H54 (cell line): ENCODE data around the gene CROCC2.

Experiments
- DNase-seq: peaks from one replicate; pipeline ENCODE4 v3.0.0; 2011; ENCODE audit warnings: low spot score, mixed read lengths; ENCODE audit not compliant: insufficient read length
- FAIRE-seq: peaks from 3 replicates; lab custom pipeline; 2011; peaks lifted over from hg19 to GRCh38; lab: Jason Lieb, UNC
- POLR2A ChIP-seq: IDR thresholded peaks from 2 replicates; pipeline ENCODE4 v1.6.1; 2011; ENCODE audit warnings: low read depth, mild to moderate bottlenecking, low read length

The CROCC2 gene

DNA sequence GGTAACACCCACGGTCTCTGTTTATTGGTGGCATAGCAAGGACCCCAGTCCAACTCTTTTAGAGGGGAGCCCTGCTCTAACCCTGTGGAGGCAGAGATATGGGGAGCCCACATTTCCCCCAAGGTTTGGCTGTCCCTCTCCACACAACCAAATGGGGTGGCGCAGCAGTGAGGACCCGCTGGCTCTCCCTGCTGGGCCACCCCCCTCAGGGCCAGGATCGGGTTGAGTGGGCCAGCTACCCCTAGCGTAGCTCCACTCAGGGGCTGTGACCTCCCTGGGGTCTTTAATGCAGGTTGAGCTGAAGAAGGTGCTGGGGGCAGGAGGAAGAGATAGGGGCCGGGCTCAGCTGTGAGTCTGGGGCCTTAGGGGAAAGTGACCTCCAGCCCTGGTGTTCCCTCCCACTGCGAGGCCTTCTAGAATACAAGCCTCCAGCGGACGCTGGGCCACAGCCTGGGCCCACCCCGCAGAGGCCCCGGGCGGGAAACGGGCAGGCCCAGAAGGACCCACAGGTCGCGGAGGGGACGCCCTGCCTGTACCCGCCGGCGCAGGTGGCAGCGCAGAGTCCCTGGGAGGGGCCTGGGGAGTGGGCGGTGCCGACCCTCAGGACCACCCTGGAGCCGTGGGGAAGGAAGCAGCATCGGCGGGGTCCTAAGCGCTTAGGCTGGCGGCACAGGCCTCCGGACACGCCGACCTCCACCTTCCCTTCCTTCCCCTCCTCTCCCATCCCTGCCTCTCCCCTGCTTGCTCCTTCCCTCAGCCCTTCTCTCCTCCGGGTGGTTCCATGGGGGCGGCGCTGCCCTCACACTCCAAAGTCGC lies 9.6 kb downstream of the CROCC2 start:
- FAIRE-seq, result no peak

GRCh38 chr2:240916571-240917008 lies 10.5 kb downstream of the CROCC2 start:
- DNase-seq (peak; percentile 57), FAIRE-seq (no peak)
- TF ChIP-seq POLR2A, result no peak

More for the DNA sequence above, 9.6 kb downstream of the CROCC2 start:
- no peak for DNase-seq
- TF ChIP-seq POLR2A, result no peak

DNA sequence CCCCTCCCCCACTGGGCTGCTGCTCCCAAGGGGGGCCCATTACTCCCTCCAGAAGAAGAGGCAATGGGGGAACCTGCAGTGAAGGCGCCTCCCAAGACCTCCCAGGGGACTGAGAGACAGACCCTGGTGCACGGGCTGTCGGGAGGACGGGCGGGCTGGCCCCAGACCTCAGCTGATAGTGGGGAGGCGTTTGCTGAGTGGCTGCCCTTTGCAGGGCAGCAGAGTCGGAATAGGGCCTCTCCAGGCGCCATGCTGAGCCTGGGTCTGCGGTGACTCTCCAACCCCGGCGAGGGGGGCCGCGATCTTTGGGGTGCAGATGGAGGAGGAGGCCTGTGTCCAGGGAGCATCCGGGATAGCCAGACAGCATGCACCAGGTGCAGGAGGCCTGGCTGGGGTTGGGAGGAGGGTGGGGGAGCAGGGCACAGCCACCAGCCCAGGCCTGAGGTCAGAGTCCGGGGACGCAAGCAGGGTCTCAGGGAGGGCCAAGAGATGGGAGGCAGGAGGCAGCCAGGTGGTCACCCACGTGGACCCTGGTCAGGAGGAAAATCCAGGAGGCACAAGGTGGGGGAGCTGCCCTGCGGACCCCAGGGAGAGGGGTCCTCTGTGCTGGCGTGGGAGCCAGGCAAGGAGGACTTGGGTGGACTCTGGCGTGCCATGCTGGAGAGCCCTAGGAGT lies 11.0 kb downstream of the CROCC2 start:
- no peak for FAIRE-seq
- TF ChIP-seq POLR2A, result no peak
- no peak for DNase-seq

DNA sequence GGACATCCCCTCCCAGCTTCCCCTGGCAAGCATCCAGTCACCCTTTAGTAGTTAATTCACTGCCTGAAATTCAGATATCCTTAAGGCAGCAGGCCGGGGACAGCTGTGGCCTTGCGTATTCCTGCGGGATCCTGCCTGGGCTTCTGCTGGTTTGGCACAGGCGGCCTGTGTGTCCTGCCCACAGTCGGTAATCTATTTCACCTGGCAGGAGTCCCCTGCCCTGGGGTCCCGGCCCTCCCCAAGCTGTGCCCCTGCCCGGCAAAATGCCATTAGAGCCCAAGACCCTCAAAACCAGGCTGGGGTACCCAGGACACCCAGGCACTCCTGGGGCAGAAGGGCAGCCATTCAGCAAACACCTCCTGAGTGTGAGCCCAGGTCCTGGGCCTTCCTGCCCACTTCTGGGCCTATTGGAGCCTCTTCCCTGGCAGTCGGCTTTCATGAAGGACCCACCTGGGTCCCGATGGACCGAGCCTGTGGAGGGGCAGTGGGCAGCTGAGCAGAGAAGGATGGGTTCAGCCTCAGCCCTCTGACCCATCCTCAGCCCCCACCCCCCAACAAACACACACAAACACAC lies 11.6 kb downstream of the CROCC2 start:
- no peak for DNase-seq
- FAIRE-seq, result no peak
- TF ChIP-seq POLR2A, result no peak

DNA sequence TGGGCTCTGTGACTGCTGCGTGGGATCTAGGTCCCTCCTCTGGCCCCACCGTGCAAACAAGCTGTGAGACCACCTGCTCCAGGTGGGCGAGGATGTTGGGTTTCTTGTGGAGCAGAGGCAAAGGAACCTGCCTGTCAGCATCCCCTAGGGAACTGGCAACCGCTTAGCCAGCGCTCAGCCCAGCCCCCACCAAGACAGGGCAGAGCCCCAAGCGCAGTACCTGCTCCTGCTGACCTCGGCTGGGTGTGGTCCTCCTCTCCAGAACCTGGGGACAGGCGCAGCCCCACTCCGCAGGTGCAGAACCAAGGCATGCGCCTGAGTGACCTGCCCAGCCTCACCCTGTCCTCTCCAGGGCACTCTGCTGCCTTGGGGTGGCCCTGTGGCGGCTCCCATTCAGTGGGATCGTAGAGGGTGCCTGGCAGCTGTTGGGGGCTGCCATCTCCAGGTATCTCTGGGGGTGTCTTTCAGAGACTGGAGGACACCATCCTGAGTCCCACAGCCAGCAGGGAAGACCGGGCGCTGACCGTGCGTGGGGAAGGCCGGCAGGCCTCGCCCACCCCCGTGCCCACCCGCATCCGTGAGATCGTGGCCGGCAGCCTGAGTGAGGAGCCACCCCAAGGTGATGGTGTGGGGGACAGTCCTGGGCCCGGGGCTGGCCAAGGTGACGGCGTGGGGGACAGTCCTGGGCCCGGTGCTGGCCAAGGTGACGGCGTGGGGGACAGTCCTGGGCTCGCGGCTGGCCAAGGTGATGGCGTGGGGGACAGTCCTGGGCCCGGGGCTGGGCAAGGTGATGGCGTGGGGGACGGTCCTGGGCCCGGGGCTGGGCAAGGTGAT lies 12.3 kb downstream of the CROCC2 start:
- FAIRE-seq, result no peak
- no peak for DNase-seq
- TF ChIP-seq POLR2A, result no peak

DNA sequence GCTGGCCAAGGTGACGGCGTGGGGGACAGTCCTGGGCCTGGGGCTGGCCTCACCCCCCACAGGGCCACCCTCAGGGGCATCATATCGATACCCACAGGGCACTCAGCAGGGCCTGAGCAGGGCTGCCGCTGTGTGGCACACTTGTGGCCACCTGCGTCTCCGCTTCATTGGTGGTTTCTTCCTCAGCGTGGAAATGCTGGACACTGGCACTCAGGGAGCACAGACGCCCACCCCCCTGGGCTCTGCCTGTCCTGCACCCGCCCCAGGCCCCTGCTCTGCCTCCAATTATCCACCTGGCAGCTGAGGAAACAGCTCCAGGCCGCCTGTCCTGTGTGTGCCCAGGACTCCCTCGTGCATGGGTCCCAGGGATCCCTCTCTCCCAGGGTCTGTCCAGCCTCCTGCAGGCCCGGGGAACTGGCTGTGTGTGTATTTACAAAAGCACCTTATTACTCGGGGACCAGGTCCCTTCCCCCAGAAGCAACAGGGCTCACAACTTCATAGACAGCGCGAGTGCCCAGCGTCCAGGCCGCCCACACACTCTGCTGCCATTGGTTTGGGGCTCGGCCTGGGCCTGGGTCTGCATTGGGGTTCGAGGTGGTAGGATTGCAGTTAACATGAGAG lies 13.1 kb downstream of the CROCC2 start:
- TF ChIP-seq POLR2A, result no peak
- DNase-seq, result no peak
- no peak for FAIRE-seq

- TF ChIP-seq POLR2A, result no peak
- FAIRE-seq, result no peak
- no peak for DNase-seq
Measured at GRCh38 chr2:240919786-240920782, 13.9 kb downstream of the CROCC2 start.

- FAIRE-seq (no peak), DNase-seq (no peak)
Measured at GRCh38 chr2:240920783-240921231, 14.7 kb downstream of the CROCC2 start.

GRCh38 chr2:240921311-240921994 lies 15.3 kb downstream of the CROCC2 start:
- no peak for TF ChIP-seq POLR2A
- DNase-seq (peak; percentile 98), FAIRE-seq (peak; percentile 96)

More at GRCh38 chr2:240920783-240921231, 14.7 kb downstream of the CROCC2 start:
- TF ChIP-seq POLR2A, result no peak

DNA sequence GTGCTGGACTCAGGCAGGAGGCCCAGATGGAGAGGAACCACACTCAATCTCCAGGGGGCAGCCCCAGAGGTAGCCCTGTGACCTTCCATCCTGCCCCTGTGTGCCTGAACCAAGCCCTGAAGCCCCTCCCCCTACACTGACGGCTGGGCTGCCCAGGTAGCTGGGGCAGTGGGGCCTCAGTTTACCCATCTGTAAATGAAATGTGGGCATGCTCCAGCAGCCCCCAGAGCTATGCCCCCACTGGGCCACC lies 15.8 kb downstream of the CROCC2 start:
- DNase-seq (no peak), FAIRE-seq (no peak)
- TF ChIP-seq POLR2A, result no peak

- DNase-seq, result no peak
- no peak for FAIRE-seq
- no peak for TF ChIP-seq POLR2A
Measured at GRCh38 chr2:240922245-240922981, 16.3 kb downstream of the CROCC2 start.
